Panc1 (cell line): ENCODE results near the gene ZFHX3. TPM values are rescaled to one million over a fixed set of nuclear protein-coding genes. Genes with fewer than 3 reads are reported as not detected.

Experiments used
- ATAC-seq: fragments of 200-7000 bp; cut with Tn5 transposase; 2 replicates; pipeline ENCODE4 v1.9.1; 2020; ENCODE audit warnings: mild to moderate bottlenecking, moderate library complexity
- BruUV-seq: library from RNA; stranded (reverse); fragments of 400-500 nt; replicated peaks from 2 replicates; lab custom pipeline; 2021; lab: Mats Ljungman, UMichigan
- CTCF ChIA-PET: fragments of 300-600 bp; sonication (Branson Sonifier 250); formaldehyde crosslinking; loops from one replicate; lab custom pipeline; 2022; ENCODE audit warnings: antibody characterized with exemption; lab: Charles Lee
- POLR2A ChIA-PET: fragments of 300-600 bp; sonication (Branson Sonifier 250); formaldehyde crosslinking; loops from one replicate; lab custom pipeline; 2022; ENCODE audit warnings: antibody characterized with exemption; lab: Charles Lee
- DNase-seq: peaks from one replicate; pipeline ENCODE4 v3.0.0-alpha.2; 2010; ENCODE audit warnings: low read depth, low spot score
- H3K27ac ChIP-seq: 2 replicates; pipeline ENCODE4 v1.5.1; 2011; ENCODE audit warnings: mild to moderate bottlenecking, low read length, inconsistent platforms
- H3K27me3 ChIP-seq: fragments of 200-500 bp; sonication (Bioruptor generic); 2 replicates; pipeline ENCODE4 v1.6.0; 2014; ENCODE audit warnings: low read length, inconsistent platforms; ENCODE audit not compliant: control insufficient read depth, insufficient read depth
- H3K36me3 ChIP-seq: fragments of 200-500 bp; sonication (Bioruptor generic); 2 replicates; pipeline ENCODE4 v1.5.1; 2014; ENCODE audit warnings: inconsistent platforms, mild to moderate bottlenecking, low read length, moderate library complexity; ENCODE audit not compliant: control insufficient read depth, insufficient read depth
- H3K4me1 ChIP-seq: 2 replicates; pipeline ENCODE4 v1.5.1; 2011; ENCODE audit warnings: inconsistent platforms, mild to moderate bottlenecking, low read length, moderate library complexity; ENCODE audit not compliant: control insufficient read depth, insufficient read depth
- H3K4me3 ChIP-seq, 2 experiments: 2 replicates each; pipeline ENCODE4 v1.5.1; 2011 to 2012; ENCODE audit warnings: low read depth in 2 of 2, low read length in 2 of 2, mild to moderate bottlenecking in 2 of 2, inconsistent platforms in 1 of 2, moderate library complexity in 1 of 2
- H3K9me3 ChIP-seq: fragments of 200-500 bp; sonication (Bioruptor generic); 2 replicates; pipeline ENCODE4 v1.5.1; 2014; ENCODE audit warnings: low read depth, mild to moderate bottlenecking, inconsistent platforms, low read length, moderate library complexity; ENCODE audit not compliant: control insufficient read depth, insufficient read depth
- CTCF ChIP-seq: fragments of 450-650 bp; IDR thresholded peaks from 2 replicates; pipeline ENCODE4 v1.5.1; 2017; ENCODE audit warnings: mild to moderate bottlenecking
- POLR2AphosphoS5 ChIP-seq: IDR thresholded peaks from 2 replicates; pipeline ENCODE4 v1.6.1; 2012; ENCODE audit warnings: mild to moderate bottlenecking, low read depth, low read length, moderate library complexity
- SIN3A ChIP-seq: IDR thresholded peaks from 2 replicates; pipeline ENCODE4 v1.6.1; 2012; ENCODE audit warnings: low read depth, mild to moderate bottlenecking, low read length, moderate library complexity, borderline replicate concordance; ENCODE audit not compliant: insufficient read depth
- TCF7L2 ChIP-seq: IDR thresholded peaks from 2 replicates; pipeline ENCODE4 v1.6.1; 2011; ENCODE audit warnings: mild to moderate bottlenecking, low read depth, low read length, inconsistent platforms
- in situ Hi-C: cut with HindIII; loops from 2 replicates; pipeline ENCODE4 v1.10.0; 2016; ENCODE audit warnings: low sequenced_read_pairs, low pct_unique_long_range_greater_than_20kb
- intact Hi-C: fragments of 100-400 bp; cut with micrococcal nuclease; formaldehyde crosslinking; loops from one replicate; pipeline ENCODE4 v1.10.0; 2022; ENCODE audit not compliant: unreplicated experiment
- total RNA-seq: library from RNA; stranded (reverse); gene quantifications from one replicate; pipeline ENCODE4 v1.2.1, GENCODE V29; 2021; ENCODE audit not compliant: unreplicated experiment
- TF ChIP-seq, protein P1 (sequence below), 2 experiments: IDR thresholded peaks; 2 replicates each; pipeline ENCODE4 v1.6.1; 2011 to 2012; ENCODE audit warnings: low read depth in 2 of 2, control low read depth in 1 of 2, low read length in 1 of 2, mild to moderate bottlenecking in 1 of 2, moderate library complexity in 1 of 2; ENCODE audit not compliant: insufficient read depth in 1 of 2

The ZFHX3 gene
- total RNA-seq, 1 experiment from 2014 or later, result 7.1 TPM

DNA sequence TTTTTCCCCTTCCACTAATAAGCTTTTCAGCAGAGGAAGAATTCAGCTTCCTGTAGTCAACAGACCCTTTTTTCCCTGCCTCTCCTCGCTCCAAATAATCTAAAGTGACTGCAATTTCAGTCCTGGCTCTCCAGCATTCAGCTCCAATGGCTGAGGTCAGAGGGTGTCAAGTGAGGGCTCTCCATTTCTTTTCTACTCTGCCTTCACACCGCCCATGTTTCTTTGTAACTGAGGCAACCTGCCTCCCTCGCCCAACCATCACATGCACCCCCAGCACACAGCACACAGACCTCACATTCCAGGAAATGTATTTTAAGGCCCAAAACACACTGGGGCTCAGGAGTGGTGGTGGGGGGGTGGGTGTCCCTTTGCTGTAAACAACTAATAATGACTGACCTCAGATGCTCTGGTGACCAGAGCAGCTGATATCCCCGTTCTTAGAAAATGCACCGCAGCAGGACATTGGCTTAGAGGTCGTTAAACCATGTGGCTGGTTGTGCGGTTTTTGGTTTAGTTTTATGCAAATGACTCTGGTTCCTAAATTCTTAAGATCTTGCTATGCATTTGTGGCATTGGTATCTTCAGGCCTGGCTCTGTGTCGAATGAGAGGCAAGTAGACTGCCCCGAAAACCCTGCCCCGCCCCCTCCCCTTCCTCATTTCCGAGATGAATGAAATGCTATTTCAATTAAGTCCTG, 203.6 kb downstream of the ZFHX3 start:
- no TSS peak for BruUV-seq
- H3K9me3 ChIP-seq, result no peaks in the 10 kb centered on the region
- no peak overlapping the region for H3K27ac ChIP-seq
- in situ Hi-C loops (no loop called here), intact Hi-C loops (no loop called here)
- no peaks in the 10 kb centered on the region for H3K27me3 ChIP-seq
- CTCF ChIA-PET, result no interaction called here
- H3K36me3 ChIP-seq, result no peaks in the 10 kb centered on the region
- peaks cover 8% of the 10 kb centered on the region for H3K4me1 ChIP-seq
- POLR2A ChIA-PET, result no interaction called here
- DNase-seq (no peak), ATAC-seq (no peak)
- TF ChIP-seq, protein P1, sequence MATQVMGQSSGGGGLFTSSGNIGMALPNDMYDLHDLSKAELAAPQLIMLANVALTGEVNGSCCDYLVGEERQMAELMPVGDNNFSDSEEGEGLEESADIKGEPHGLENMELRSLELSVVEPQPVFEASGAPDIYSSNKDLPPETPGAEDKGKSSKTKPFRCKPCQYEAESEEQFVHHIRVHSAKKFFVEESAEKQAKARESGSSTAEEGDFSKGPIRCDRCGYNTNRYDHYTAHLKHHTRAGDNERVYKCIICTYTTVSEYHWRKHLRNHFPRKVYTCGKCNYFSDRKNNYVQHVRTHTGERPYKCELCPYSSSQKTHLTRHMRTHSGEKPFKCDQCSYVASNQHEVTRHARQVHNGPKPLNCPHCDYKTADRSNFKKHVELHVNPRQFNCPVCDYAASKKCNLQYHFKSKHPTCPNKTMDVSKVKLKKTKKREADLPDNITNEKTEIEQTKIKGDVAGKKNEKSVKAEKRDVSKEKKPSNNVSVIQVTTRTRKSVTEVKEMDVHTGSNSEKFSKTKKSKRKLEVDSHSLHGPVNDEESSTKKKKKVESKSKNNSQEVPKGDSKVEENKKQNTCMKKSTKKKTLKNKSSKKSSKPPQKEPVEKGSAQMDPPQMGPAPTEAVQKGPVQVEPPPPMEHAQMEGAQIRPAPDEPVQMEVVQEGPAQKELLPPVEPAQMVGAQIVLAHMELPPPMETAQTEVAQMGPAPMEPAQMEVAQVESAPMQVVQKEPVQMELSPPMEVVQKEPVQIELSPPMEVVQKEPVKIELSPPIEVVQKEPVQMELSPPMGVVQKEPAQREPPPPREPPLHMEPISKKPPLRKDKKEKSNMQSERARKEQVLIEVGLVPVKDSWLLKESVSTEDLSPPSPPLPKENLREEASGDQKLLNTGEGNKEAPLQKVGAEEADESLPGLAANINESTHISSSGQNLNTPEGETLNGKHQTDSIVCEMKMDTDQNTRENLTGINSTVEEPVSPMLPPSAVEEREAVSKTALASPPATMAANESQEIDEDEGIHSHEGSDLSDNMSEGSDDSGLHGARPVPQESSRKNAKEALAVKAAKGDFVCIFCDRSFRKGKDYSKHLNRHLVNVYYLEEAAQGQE (IDR thresholded peaks at IDR 0.05; ENCODE audit: insufficient read depth in 1 of 2, low read depth in 2 of 2, low read length in 1 of 2), result no peak
- TF ChIP-seq POLR2AphosphoS5 (no peak), TCF7L2 (no peak), SIN3A (no peak), CTCF (no peak)
- H3K4me3 ChIP-seq, result no peak overlapping the region

DNA sequence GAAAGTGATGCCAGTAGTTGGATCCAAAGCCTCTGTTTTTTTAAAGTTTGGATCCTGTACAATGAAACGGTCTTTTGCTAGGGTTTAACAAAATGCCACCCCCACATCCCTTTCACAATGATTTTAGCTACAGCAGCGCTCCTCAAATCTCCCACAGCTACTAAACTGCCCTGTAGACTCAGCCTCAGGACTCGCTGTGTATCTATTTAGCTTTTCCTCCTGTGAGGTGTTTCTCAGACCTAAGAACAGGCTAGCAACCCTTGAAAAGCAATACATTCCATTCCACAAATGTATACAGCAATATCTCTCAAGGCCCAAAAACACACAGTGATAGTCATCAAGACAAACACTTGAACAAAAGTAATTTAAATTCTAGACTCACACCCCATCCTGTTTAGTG, 206.4 kb downstream of the ZFHX3 start:
- Histone ChIP-seq H3K36me3 (no peaks in the 10 kb centered on the region), H3K4me1 (no peaks in the 10 kb centered on the region), H3K27me3 (no peaks in the 10 kb centered on the region), H3K27ac (no peak overlapping the region), H3K4me3 (no peak overlapping the region), H3K9me3 (no peaks in the 10 kb centered on the region)
- BruUV-seq, result no TSS peak
- ChIA-PET POLR2A (no interaction called here), CTCF (no interaction called here)
- intact Hi-C loops (no loop called here), in situ Hi-C loops (no loop called here)
- DNase-seq (no peak), ATAC-seq (no peak)
- no peak for TF ChIP-seq TCF7L2
- TF ChIP-seq, protein P1 (IDR thresholded peaks at IDR 0.05; ENCODE audit: insufficient read depth in 1 of 2, low read depth in 2 of 2, low read length in 1 of 2), result no peak
